ENCODE data around the gene SDHA. TPM values are rescaled to one million over a fixed set of nuclear protein-coding genes. Genes with fewer than 3 reads are reported as not detected.
"Not testable (repeated sequence)": the region's sequence is repeated elsewhere in the genome, so short reads cannot be mapped to it uniquely, and the experiment has no call there.

SDHA gene
- total and polyA plus RNA-seq, 12 donors = 116 to 296 (median 202) TPM

DNA sequence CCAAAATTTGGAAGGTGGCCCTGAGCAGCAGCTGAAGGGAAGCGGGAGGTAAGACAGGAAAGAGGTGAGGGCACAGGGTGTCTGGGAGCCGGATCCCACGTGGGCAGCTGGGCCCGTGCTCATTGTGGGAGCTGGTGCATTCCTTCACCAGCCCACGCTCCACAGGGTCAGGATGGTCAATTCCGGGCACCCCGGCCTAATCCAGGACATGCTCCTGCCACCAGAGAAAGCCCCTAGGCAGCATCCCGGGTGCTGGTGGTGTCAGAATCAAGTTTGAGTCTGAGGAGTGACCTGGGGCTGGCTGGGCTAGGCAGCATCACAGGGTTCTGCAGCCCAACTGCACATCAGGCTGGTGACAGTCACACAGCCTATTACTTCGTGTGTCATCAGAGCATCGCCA lies 46.2 kb downstream of the SDHA start:
- DNase-seq = peak in 1 of 7 donors; percentile 51
- intact Hi-C loops (cut with DNase I) = no loop called here
- Histone ChIP-seq H3K27me3 (no peaks in the 10 kb centered on the region), H3K27ac (peak overlapping the region in 4 of 5 donors; percentile 31 to 86 (median 69)), H3K4me1 (replicated peaks in 1 of 2) (peaks cover 5 to 13% of the 10 kb centered on the region in 2 donors), H3K36me3 (replicated peaks in 1 of 2) (peaks cover 0 to 19% of the 10 kb centered on the region in 2 donors), H3K9me3 (replicated peaks in 1 of 3) (no peaks in the 10 kb centered on the region), H3K4me3 (no peak overlapping the region)
- 69 to 92% (median 89%) methylated on average over 7 to 10 of the region's 10 CpGs for WGBS, 4 donors
- no peak for TF ChIP-seq CTCF (IDR thresholded peaks at IDR 0.05)
- no peak for TF ChIP-seq POLR2A (IDR thresholded peaks at IDR 0.05)

DNA sequence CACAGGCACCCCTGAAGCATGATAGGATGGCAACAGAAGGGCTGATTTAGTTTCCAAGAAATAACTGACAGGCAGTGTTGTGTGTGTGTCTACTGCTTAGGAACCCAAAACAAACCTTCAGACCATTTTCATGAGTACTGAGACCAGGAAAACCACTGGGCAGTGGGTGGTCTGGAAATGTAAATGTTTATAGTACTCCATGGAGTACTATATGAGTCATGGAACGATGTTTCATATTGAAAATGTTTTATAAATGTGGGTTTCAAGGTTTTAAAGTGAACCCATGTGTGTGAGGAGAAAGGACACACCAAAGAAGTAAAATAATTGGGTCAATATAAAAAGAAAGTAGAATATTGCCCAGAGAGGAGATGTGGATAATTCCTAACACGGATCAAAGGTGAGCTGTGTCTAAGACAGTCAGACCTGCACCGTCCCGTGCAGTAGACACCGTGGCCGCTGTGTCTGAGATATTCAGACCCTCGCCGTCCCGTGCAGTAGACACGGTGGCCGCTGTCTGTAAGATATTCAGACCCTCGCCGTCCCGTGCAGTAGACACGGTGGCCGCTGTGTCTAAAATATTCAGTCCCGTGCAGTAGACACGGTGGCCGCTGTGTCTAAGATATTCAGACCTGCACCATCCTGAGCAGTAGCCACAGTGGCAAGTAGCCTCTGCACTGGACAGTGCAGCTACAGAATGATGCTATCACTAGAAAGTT lies 48.3 kb downstream of the SDHA start:
- H3K27me3 ChIP-seq; intact Hi-C loops (cut with DNase I); H3K9me3 ChIP-seq (replicated peaks in 1 of 3); H3K4me3 ChIP-seq; H3K27ac ChIP-seq: not testable (repeated sequence)
- Histone ChIP-seq H3K4me1 (replicated peaks in 1 of 2) (peaks cover 5 to 13% of the 10 kb centered on the region in 2 donors), H3K36me3 (replicated peaks in 1 of 2) (peaks cover 0 to 19% of the 10 kb centered on the region in 2 donors)
- DNase-seq = peak in 1 of 7 donors; percentile 44
- 83 to 97% (median 91%) methylated on average over 13 to 19 of the region's 19 CpGs for WGBS, 4 donors

DNA sequence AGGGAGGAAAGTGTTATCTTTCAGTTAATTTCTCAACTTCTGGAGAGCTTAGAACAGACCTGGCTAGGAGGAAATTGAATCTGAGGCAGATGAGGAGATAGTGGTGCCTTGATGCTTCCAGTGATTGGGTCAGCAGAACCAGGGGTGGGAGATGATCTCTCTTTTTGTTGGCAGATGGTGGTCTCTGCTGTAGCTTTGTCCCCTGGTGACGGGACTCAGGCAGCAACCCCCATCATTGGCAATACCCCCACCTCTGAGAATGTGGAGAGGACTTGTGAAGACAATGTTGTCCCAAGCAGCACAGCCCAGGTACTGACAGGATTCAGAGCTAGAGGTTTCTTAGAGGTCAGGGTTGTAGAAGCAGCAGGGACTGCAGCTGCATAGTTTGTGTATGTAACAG lies 49.6 kb downstream of the SDHA start:
- DNase-seq = peak in 1 of 7 donors; percentile 36
- Histone ChIP-seq H3K4me3 (no peak overlapping the region), H3K27me3 (no peaks in the 10 kb centered on the region), H3K9me3 (replicated peaks in 1 of 3) (no peaks in the 10 kb centered on the region), H3K27ac (no peak overlapping the region), H3K36me3 (replicated peaks in 1 of 2) (peaks cover 0 to 19% of the 10 kb centered on the region in 2 donors), H3K4me1 (replicated peaks in 1 of 2) (peaks cover 5 to 14% of the 10 kb centered on the region in 2 donors)
- intact Hi-C loops (cut with DNase I) = no loop called here
- no peak for TF ChIP-seq POLR2A (IDR thresholded peaks at IDR 0.05)
- TF ChIP-seq CTCF (IDR thresholded peaks at IDR 0.05) = no peak
- 80 to 92% (median 89%) methylated on average over 1 of the region's 1 CpG for WGBS, 4 donors

GRCh38 chr5:270340-270739 lies 52.2 kb downstream of the SDHA start:
- TF ChIP-seq CTCF (IDR thresholded peaks at IDR 0.05) (no peak), POLR2A (IDR thresholded peaks at IDR 0.05) (no peak)
- 64 to 83% (median 73%) methylated on average over 17 of the region's 17 CpGs for WGBS, 4 donors

GRCh38 chr5:271828-272167 lies 53.7 kb downstream of the SDHA start:
- DNase-seq = peak in 1 of 7 donors; percentile 31
- H3K9me3 ChIP-seq (replicated peaks in 1 of 3) = not testable (repeated sequence)

More at GRCh38 chr5:270340-270739, 52.2 kb downstream of the SDHA start:
- Histone ChIP-seq H3K27ac (peak overlapping the region in 4 of 5 donors; percentile 85 to 97 (median 94)), H3K27me3 (no peaks in the 10 kb centered on the region), H3K36me3 (replicated peaks in 1 of 2) (peaks cover 0 to 14% of the 10 kb centered on the region in 2 donors), H3K4me3 (peak overlapping the region in 1 of 4 donors; percentile 34), H3K4me1 (replicated peaks in 1 of 2) (peaks cover 0 to 17% of the 10 kb centered on the region in 2 donors), H3K9me3 (replicated peaks in 1 of 3) (no peaks in the 10 kb centered on the region)
- DNase-seq = peak in 2 of 7 donors; percentile 37 to 58
- intact Hi-C loops (cut with DNase I) = no loop called here

DNA sequence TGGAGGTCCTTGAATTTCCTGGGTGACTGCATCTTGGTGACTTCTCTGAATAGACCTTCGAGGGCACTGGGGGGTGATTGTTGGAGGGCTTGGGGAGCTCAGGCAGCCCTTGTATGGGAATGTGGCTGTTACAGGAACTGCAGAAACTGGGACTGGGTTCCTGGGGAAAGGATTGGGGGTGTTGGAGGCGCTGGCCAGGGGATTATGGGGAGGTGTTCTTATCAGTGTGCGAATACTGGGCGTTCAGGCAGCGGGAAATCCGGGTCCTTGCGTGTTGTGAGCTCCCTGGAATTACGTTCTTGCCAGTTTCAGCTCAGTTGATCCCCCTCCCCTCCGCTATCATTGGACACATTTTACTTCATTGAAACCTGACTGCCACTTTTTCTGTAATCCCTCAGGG lies 55.0 kb downstream of the SDHA start:
- H3K27me3 ChIP-seq; H3K27ac ChIP-seq; intact Hi-C loops (cut with DNase I); H3K9me3 ChIP-seq (replicated peaks in 1 of 3): not testable (repeated sequence)
- peak in 1 of 7 donors; percentile 48 for DNase-seq
- 76 to 93% (median 84%) methylated on average over 8 to 9 of the region's 9 CpGs for WGBS, 4 donors
- peaks cover 0 to 17% of the 10 kb centered on the region in 2 donors for H3K4me1 ChIP-seq (replicated peaks in 1 of 2)
- peaks cover 0 to 15% of the 10 kb centered on the region in 2 donors for H3K36me3 ChIP-seq (replicated peaks in 1 of 2)
- peak overlapping the region in 1 of 4 donors; percentile 97 for H3K4me3 ChIP-seq

More at GRCh38 chr5:271828-272167, 53.7 kb downstream of the SDHA start:
- H3K27me3 ChIP-seq; intact Hi-C loops (cut with DNase I): not testable (repeated sequence)
- WGBS, 4 donors = 0 to 2% (median 2%) methylated on average over 10 to 41 of the region's 41 CpGs; no CpG with 5 or more reads in 1 of the 4 donors
- Histone ChIP-seq H3K4me3 (peak overlapping the region in 3 of 4 donors; percentile 10 to 99 (median 97)), H3K27ac (peak overlapping the region; percentile 9 to 97 (median 92)), H3K36me3 (replicated peaks in 1 of 2) (peaks cover 0 to 15% of the 10 kb centered on the region in 2 donors), H3K4me1 (replicated peaks in 1 of 2) (peaks cover 0 to 17% of the 10 kb centered on the region in 2 donors)

GRCh38 chr5:273491-273890 lies 55.4 kb downstream of the SDHA start:
- WGBS, 4 donors = 82 to 87% (median 86%) methylated on average over 7 of the region's 7 CpGs

GRCh38 chr5:274346-274745 lies 56.2 kb downstream of the SDHA start:
- H3K27ac ChIP-seq; H3K4me3 ChIP-seq; intact Hi-C loops (cut with DNase I); H3K9me3 ChIP-seq (replicated peaks in 1 of 3); H3K27me3 ChIP-seq: not testable (repeated sequence)
- Histone ChIP-seq H3K36me3 (replicated peaks in 1 of 2) (peaks cover 0 to 15% of the 10 kb centered on the region in 2 donors), H3K4me1 (replicated peaks in 1 of 2) (peaks cover 0 to 17% of the 10 kb centered on the region in 2 donors)
- WGBS, 4 donors = 91 to 94% (median 92%) methylated on average over 5 to 7 of the region's 7 CpGs
- peak in 1 of 7 donors; percentile 42 for DNase-seq

More at GRCh38 chr5:273491-273890, 55.4 kb downstream of the SDHA start:
- H3K27ac ChIP-seq; H3K27me3 ChIP-seq; H3K4me3 ChIP-seq; intact Hi-C loops (cut with DNase I); H3K9me3 ChIP-seq (replicated peaks in 1 of 3): not testable (repeated sequence)
- Histone ChIP-seq H3K36me3 (replicated peaks in 1 of 2) (peaks cover 0 to 15% of the 10 kb centered on the region in 2 donors), H3K4me1 (replicated peaks in 1 of 2) (peaks cover 0 to 17% of the 10 kb centered on the region in 2 donors)
- peak in 1 of 7 donors; percentile 52 for DNase-seq
